ENCODE measurements around the gene ORM2. TPM values are rescaled to one million over a fixed set of nuclear protein-coding genes. Genes with fewer than 3 reads are reported as not detected.

The ORM2 gene
- total and polyA plus RNA-seq, 7 donors, result 0.68 TPM; not detected in 6

DNA sequence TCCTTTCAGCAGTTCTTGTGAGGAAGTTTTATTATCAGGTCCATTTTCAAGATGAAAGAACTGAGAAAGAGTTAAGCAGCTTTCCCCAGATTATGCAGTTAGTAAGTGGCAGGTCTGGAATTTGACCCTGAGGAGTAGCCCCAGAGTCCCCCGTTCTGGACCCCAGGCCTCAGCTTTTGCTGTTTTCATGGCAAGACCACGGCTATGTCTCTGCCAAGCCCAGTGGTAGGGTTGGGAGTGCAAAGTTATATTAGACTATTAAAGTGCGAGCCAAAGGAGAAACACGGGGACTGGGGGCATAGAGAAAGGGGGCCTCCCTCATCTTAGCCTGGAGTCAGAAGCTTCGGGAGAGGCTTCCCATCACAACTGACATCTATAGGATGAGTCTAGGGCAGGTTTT lies 26.1 kb upstream of the ORM2 start:
- H3K36me3 ChIP-seq (ENCODE audit: insufficient read depth in 1 of 2, low read depth in 1 of 2), result peaks cover 0 to 35% of the 10 kb centered on the region in 2 donors
- H3K27me3 ChIP-seq (ENCODE audit: insufficient read depth in 3 of 3, low read length in 2 of 3), result no peaks in the 10 kb centered on the region
- ATAC-seq (no peak), DNase-seq (no peak)
- intact Hi-C loops (cut with DNase I), result no loop called here
- no peaks in the 10 kb centered on the region for H3K9me3 ChIP-seq
- no peak for TF ChIP-seq CTCF (IDR thresholded peaks at IDR 0.05)
- no peak overlapping the region for H3K27ac ChIP-seq
- H3K4me3 ChIP-seq, result no peak overlapping the region
- H3K4me1 ChIP-seq, result no peaks in the 10 kb centered on the region
- 81 to 86% (median 84%) methylated on average over 5 of the region's 5 CpGs for WGBS, 3 donors

GRCh38 chr9:114303977-114304376 lies 25.7 kb upstream of the ORM2 start:
- intact Hi-C loops (cut with DNase I), result no loop called here
- H3K4me1 ChIP-seq, result no peaks in the 10 kb centered on the region
- peaks cover 0 to 31% of the 10 kb centered on the region in 2 donors for H3K36me3 ChIP-seq (ENCODE audit: insufficient read depth in 1 of 2, low read depth in 1 of 2)
- WGBS, 3 donors, result 93 to 97% (median 96%) methylated on average over 4 of the region's 4 CpGs
- no peaks in the 10 kb centered on the region for H3K9me3 ChIP-seq
- H3K27me3 ChIP-seq (ENCODE audit: insufficient read depth in 3 of 3, low read length in 2 of 3), result no peaks in the 10 kb centered on the region
- ATAC-seq, result no peak
- no peak overlapping the region for H3K27ac ChIP-seq
- TF ChIP-seq CTCF (IDR thresholded peaks at IDR 0.05), result no peak
- no peak overlapping the region for H3K4me3 ChIP-seq
- DNase-seq, result no peak

DNA sequence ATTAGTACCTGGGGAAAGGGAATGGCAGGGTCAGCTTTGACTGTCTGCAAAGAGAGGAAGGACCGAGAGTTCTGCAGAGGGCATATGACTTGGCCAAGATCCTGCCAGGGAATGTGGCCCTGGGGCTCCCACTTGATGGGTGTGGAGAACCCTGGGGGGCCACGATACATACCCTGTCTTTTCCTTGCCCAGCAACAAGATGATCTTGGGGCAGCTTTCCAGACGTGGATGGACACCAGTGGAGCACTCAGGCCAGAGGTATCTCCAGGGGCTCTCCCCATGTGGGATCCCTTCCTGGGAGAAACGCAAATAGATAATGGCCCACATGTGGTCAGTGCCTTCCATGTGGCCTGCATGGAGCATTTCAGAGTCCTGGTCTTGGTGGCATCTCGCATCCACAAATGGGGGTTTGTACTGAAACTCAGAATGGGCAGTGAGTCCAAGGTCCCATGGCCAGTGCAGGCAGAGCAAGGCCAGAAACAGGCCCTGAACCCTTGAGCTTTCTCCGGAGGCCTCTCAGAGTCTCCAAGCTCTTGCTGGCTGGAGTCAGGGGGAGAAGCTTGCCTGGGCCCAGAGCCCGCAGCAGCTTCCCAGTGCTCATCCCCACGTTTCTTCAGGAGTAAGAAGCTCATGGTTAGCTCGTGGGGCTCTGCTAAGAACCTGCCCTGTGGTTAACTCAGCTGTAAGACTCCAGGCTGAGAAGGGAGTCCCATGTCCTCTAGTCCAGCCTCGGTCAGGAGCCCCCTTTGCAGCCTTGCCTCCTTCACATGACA lies 25.1 kb upstream of the ORM2 start:
- ATAC-seq (no peak), DNase-seq (no peak)
- 91% methylated on average over 10 of the region's 10 CpGs for WGBS, 3 donors
- no peaks in the 10 kb centered on the region for H3K27me3 ChIP-seq (ENCODE audit: insufficient read depth in 3 of 3, low read length in 2 of 3)
- H3K4me1 ChIP-seq, result no peaks in the 10 kb centered on the region
- intact Hi-C loops (cut with DNase I), result loop anchor here in 1 of 2 donors (1.0 kb wide), 1 partner anchor 220 kb away; no protein-coding TSS in a partner anchor
- no peak overlapping the region for H3K27ac ChIP-seq
- no peaks in the 10 kb centered on the region for H3K9me3 ChIP-seq
- no peak overlapping the region for H3K4me3 ChIP-seq
- H3K36me3 ChIP-seq (ENCODE audit: insufficient read depth in 1 of 2, low read depth in 1 of 2), result peaks cover 0 to 30% of the 10 kb centered on the region in 2 donors
- no peak for TF ChIP-seq CTCF (IDR thresholded peaks at IDR 0.05)

- Histone ChIP-seq H3K27ac (no peak overlapping the region), H3K4me3 (no peak overlapping the region), H3K27me3 (ENCODE audit: insufficient read depth in 3 of 3, low read length in 2 of 3) (no peaks in the 10 kb centered on the region), H3K36me3 (ENCODE audit: insufficient read depth in 1 of 2, low read depth in 1 of 2) (peaks cover 0 to 24% of the 10 kb centered on the region in 2 donors), H3K4me1 (no peaks in the 10 kb centered on the region), H3K9me3 (no peaks in the 10 kb centered on the region)
- ATAC-seq, result no peak
- WGBS, 3 donors, result 89 to 97% (median 93%) methylated on average over 6 of the region's 6 CpGs
- intact Hi-C loops (cut with DNase I), result no loop called here
- DNase-seq, result no peak
- no peak for TF ChIP-seq CTCF (IDR thresholded peaks at IDR 0.05)
These were observed 21.8 kb upstream of the ORM2 start for GRCh38 chr9:114307899-114308267.

Data from psoas muscle (tissue), 8 donors.